Heart left ventricle (tissue), 16 donors: ENCODE results near the gene STT3B. TPM values are rescaled to one million over a fixed set of nuclear protein-coding genes. Genes with fewer than 3 reads are reported as not detected.

Experiments
- ATAC-seq, 4 donors: fragments of 200-7000 bp; cut with Tn5 transposase; one replicate each; pipeline ENCODE4 v1.9.1; 2020 to 2022; ENCODE audit warnings: moderate library complexity in 4 of 4, mild to moderate bottlenecking in 3 of 4, moderate number of reproducible peaks in 1 of 4
- DNase-seq, 5 donors: peaks; one replicate each; pipeline ENCODE4 v3.0.0-alpha.2; 2020
- H3K27ac ChIP-seq, 12 donors: fragments of 200-600 bp; sonication (generic) in 4 of 12; one replicate each; pipeline versions ENCODE4 v1.5.0 to v1.8.0; 2016 to 2022; ENCODE audit warnings: mild to moderate bottlenecking in 2 of 12
- H3K27me3 ChIP-seq, 9 donors: fragments of 200-600 bp; sonication (generic) in 2 of 9; one replicate each; pipeline versions ENCODE4 v1.5.1 to v1.8.0; 2016 to 2022; ENCODE audit warnings: mild to moderate bottlenecking in 3 of 9
- H3K36me3 ChIP-seq, 9 donors: fragments of 200-600 bp; sonication (generic) in 2 of 9; one replicate each; pipeline versions ENCODE4 v1.5.0 to v1.8.0; 2018 to 2022; ENCODE audit warnings: mild to moderate bottlenecking in 2 of 9
- H3K4me1 ChIP-seq, 12 donors: fragments of 200-600 bp; sonication (generic) in 4 of 12; one replicate each; pipeline versions ENCODE4 v1.5.0 to v1.8.0; 2016 to 2022; ENCODE audit warnings: mild to moderate bottlenecking in 3 of 12
- H3K4me3 ChIP-seq, 12 donors: fragments of 200-600 bp; sonication (generic) in 4 of 12; one replicate each; pipeline versions ENCODE4 v1.5.0 to v1.8.0; 2017 to 2022; ENCODE audit warnings: mild to moderate bottlenecking in 9 of 12, moderate library complexity in 4 of 12
- H3K9me3 ChIP-seq, 12 donors: fragments of 200-600 bp; sonication (generic) in 4 of 12; one replicate each; pipeline versions ENCODE4 v1.5.0 to v1.8.0; 2016 to 2022; ENCODE audit warnings: mild to moderate bottlenecking in 1 of 12
- CTCF ChIP-seq, 12 donors: fragments of 200-600 bp; sonication (generic) in 4 of 12; IDR thresholded peaks; one replicate each; pipeline versions ENCODE4 v1.5.0 to v1.8.0; 2018 to 2022; ENCODE audit warnings: antibody characterized with exemption in 12 of 12, mild to moderate bottlenecking in 5 of 12
- POLR2A ChIP-seq, 2 donors: fragments of 450-650 bp; IDR thresholded peaks; one replicate each; pipeline ENCODE4 v1.6.1; 2017; ENCODE audit warnings: antibody characterized with exemption in 2 of 2, mild to moderate bottlenecking in 2 of 2, moderate library complexity in 2 of 2
- WGBS, 4 donors: extraction: QIAGEN DNeasy Blood & Tissue Kit in 2 of 4; methylation state at CpG; one replicate each; pipeline versions ENCODE4 v1.1.5 to v1.1.7; 2013 to 2018; 5-methylcytosine and 5-hydroxymethylcytosine counted together
- intact Hi-C, 10 donors: fragments of 100-400 bp; cut with DNase I; formaldehyde crosslinking; loops; one replicate each; pipeline versions ENCODE4 v1.11.1 to v1.14.2; 2022
- polyA plus RNA-seq, 2 donors: library from polyadenylated mRNA; stranded (reverse); fragments of 200-250 nt; gene quantifications; one replicate each; pipeline ENCODE4 v1.2.3, GENCODE V29; 2013
- total RNA-seq, 9 donors: library from RNA; depleted of rRNA in 2 of 9; stranded (reverse); fragments of >200 nt in 2 of 9; fragmentation: NEBNext Ultra II Directional in 3 of 9; extraction: Animal tissue kit (Norgen Biotek cat#: 25700) in 3 of 9; gene quantifications; one replicate each; pipeline versions ENCODE4 v1.1.0 to v1.2.4, GENCODE V29; 2016 to 2023
- donor health status: ischemic (EF 13 %, LVEDD 7.1; RV severe dilation, severe dysfunction).
- donor health status: healthy with polysubstance abuse.
- donor health status: DM: no; HTN: yes; CAD: no.
- donor health status: DM: no; HTN: no; CAD: no.
- donor health status: ischemic (EF 25% LVEDD 6.9; RV normal size, moderate dysfunction).
- donor health status: ischemic (EF 25% LVEDD 5.7; RV mildly dilated, moderate dysfunction).
- donor health status: healthy.
- donor health status: DM: yes; HTN: yes; CAD: no.
- donor health status: ischemic (EF 35%, LVEDD 5.7; RV mildly dilated, moderate dysfunction).
- donor health status: nonischemic (EF 11% LVEDD 7.7; RV severe dilation, severe dysfunction).
- donor health status: DM: yes; HTN: yes; CAD: no.
- donor health status: PGD.
- donor health status: ischemic (EF 29% LVEDD 5.4; RV normal size, mild dysfunction).
- donor health status: nonischemic (EF 23%, LVEDD 6.1; RV moderate dilation, normal function).

Gene STT3B
- total and polyA plus RNA-seq, 11 donors: 30.2 to 109 (median 90.4) TPM

GRCh38 chr3:31634476-31634875 lies 101.8 kb downstream of the STT3B start:
- peaks cover 0 to 70% (median 40%) of the 10 kb centered on the region in 9 donors for H3K36me3 ChIP-seq
- ATAC-seq (no peak), DNase-seq (no peak)
- H3K9me3 ChIP-seq: no peaks in the 10 kb centered on the region
- no peak overlapping the region for H3K4me3 ChIP-seq
- peaks cover 0 to 30% (median 8%) of the 10 kb centered on the region in 12 donors for H3K4me1 ChIP-seq
- intact Hi-C loops: no loop called here
- H3K27ac ChIP-seq: no peak overlapping the region
- WGBS, 4 donors: 43 to 92% (median 91%) methylated on average over 2 of the region's 2 CpGs
- TF ChIP-seq POLR2A (IDR thresholded peaks at IDR 0.05) (no peak), CTCF (IDR thresholded peaks at IDR 0.05) (no peak)
- no peaks in the 10 kb centered on the region for H3K27me3 ChIP-seq

DNA sequence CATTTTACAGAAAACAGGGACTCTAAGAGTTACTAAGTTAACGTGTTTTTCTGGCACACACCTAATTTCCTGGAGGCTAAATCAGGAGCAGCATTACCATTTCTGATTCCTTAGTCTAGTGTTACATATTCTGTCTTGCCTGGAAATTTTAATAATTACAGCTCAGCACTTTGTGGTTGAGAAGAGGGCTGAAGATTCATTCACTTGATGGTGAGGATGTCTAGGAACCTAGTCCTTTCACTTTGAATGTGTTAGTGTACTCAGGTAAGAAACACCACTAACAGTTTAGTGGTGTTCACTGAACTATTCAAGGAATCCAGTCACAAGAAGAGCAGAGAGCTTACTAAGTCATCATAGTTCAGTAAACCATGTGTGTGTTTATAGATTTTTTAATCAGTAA lies 102.8 kb downstream of the STT3B start:
- no peaks in the 10 kb centered on the region for H3K9me3 ChIP-seq
- peak overlapping the region in 4 of 12 donors; percentile 19 to 54 (median 30) for H3K27ac ChIP-seq
- DNase-seq: no peak
- no peak for ATAC-seq
- no peak for TF ChIP-seq POLR2A (IDR thresholded peaks at IDR 0.05)
- no peak for TF ChIP-seq CTCF (IDR thresholded peaks at IDR 0.05)
- peaks cover 0 to 28% (median 8%) of the 10 kb centered on the region in 12 donors for H3K4me1 ChIP-seq
- no peaks in the 10 kb centered on the region for H3K27me3 ChIP-seq
- WGBS, 4 donors: 10 to 33% (median 14%) methylated on average over 1 of the region's 1 CpG
- H3K4me3 ChIP-seq: no peak overlapping the region
- intact Hi-C loops: no loop called here
- peaks cover 0 to 59% (median 30%) of the 10 kb centered on the region in 9 donors for H3K36me3 ChIP-seq

DNA sequence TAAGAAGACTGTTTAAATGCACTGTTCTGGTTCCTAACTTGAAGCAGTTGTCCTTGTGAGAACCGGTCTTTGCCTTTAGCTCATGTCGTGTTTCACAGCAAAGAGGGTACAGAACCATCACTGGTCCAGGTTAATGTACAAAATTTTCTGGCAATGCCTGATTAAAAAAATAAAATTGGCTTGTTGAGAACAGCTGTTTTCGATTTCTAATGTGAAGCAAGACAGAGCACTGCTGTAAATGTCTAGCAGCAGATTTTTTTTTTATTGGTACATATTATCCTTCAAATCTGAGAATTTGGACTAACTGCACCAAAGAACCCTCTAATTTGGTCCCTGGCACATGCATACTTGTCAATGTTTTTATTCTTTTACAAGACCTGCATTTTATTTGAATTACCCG lies 103.3 kb downstream of the STT3B start:
- no peak for DNase-seq
- intact Hi-C loops: no loop called here
- Histone ChIP-seq H3K4me1 (peaks cover 0 to 28% (median 8%) of the 10 kb centered on the region in 12 donors), H3K36me3 (peaks cover 0 to 54% (median 25%) of the 10 kb centered on the region in 9 donors), H3K4me3 (no peak overlapping the region), H3K27me3 (no peaks in the 10 kb centered on the region), H3K9me3 (no peaks in the 10 kb centered on the region), H3K27ac (peak overlapping the region in 5 of 12 donors; percentile 19 to 54 (median 36))
- 74 to 85% (median 75%) methylated on average over 4 of the region's 4 CpGs for WGBS, 4 donors
- no peak for ATAC-seq
- TF ChIP-seq POLR2A (IDR thresholded peaks at IDR 0.05) (no peak), CTCF (IDR thresholded peaks at IDR 0.05) (no peak)

- H3K27ac ChIP-seq: peak overlapping the region in 9 of 12 donors; percentile 7 to 54 (median 39)
- no peak for TF ChIP-seq POLR2A (IDR thresholded peaks at IDR 0.05)
- TF ChIP-seq CTCF (IDR thresholded peaks at IDR 0.05): no peak
- H3K9me3 ChIP-seq: no peaks in the 10 kb centered on the region
- H3K36me3 ChIP-seq: peaks cover 0 to 46% (median 16%) of the 10 kb centered on the region in 9 donors
- peaks cover 0 to 28% (median 8%) of the 10 kb centered on the region in 12 donors for H3K4me1 ChIP-seq
- intact Hi-C loops: no loop called here
- no peak for DNase-seq
- peak overlapping the region in 1 of 12 donors; percentile 4 for H3K4me3 ChIP-seq
- no peak for ATAC-seq
- H3K27me3 ChIP-seq: no peaks in the 10 kb centered on the region
- 36 to 45% (median 43%) methylated on average over 2 of the region's 2 CpGs for WGBS, 4 donors
Measured at GRCh38 chr3:31636694-31637442, 104.1 kb downstream of the STT3B start.
